Stimulated activated CD8-positive, alpha-beta memory T cell treated with anti-CD3 and anti-CD28 coated beads, Interleukin-12 subunit alpha, Interleukin-12 subunit beta, amount 100 ng/mL, for 1 hour (primary cell): ENCODE data around the gene IFI30.

Experiments used
- DNase-seq: peaks from one replicate; pipeline ENCODE4 v3.0.0-alpha.2; 2020; ENCODE audit warnings: low read depth

The IFI30 gene

DNA sequence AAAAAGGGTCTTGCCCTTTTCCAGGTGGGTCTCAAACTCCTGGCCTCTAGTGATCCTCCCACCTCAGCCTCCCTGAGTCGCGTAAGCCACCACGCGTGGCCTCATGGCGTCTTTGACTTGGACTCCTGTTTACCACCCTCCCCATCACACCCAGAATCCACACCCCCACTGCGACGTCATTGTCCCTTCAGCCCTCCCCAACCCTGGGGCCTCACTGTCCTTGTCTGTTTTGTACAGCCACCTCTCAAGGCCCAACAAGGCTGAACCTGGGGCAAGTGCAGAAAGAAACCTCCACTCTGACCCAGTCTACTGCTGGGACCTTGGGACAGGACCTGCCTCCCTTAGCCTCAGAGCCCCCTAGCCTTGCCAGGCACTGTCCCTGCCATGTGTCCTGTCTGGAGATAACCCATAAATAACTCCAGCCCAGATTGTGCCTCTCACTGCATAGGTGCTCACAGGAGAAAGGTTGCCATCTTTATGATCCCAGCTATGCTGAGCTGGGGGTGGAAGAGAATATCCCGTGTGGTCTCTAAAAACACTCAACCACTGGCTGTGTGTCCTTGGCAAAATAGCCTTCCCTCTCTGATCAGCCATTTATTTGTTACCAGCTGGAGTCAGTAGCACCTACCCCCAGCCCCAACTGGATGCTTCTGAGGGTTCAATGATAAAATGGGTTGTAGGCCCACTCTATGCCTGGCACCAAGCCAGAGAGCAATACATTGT lies 1.8 kb upstream of the IFI30 start:
- no peak for DNase-seq

GRCh38 chr19:18172331-18173053 lies 1.1 kb upstream of the IFI30 start:
- no peak for DNase-seq

- no peak for DNase-seq
Observed at GRCh38 chr19:18173054-18173571, 500 bp upstream of the IFI30 start.

GRCh38 chr19:18174983-18175382 lies 1.4 kb downstream of the IFI30 start:
- DNase-seq = no peak

- no peak for DNase-seq
Observed at GRCh38 chr19:18176367-18177310, 3.0 kb downstream of the IFI30 start.

DNA sequence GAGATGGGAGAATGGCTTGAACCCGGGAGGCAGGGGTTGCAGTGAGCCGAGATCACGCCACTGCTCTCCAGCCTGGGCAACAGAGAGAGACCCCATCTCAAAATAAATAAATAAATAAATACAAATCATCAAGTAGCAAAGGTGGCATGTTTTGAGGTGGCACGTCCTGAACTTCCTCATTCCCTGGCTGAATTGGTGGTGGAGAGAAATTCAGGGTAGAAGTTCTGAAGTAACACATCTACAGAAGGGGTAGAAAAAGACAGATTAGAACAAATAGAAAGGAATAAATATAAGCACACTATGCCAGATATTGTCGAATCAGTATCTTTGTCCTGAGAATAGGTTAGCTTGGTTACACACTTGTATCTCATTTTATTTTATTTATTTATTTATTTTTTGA lies 6.3 kb downstream of the IFI30 start:
- DNase-seq = no peak

- DNase-seq = no peak
Observed at GRCh38 chr19:18183529-18183928, 9.9 kb downstream of the IFI30 start.

GRCh38 chr19:18185538-18185937 lies 11.9 kb downstream of the IFI30 start:
- DNase-seq = no peak

- DNase-seq = no peak
Observed at GRCh38 chr19:18190278-18190677, 16.7 kb downstream of the IFI30 start.

DNA sequence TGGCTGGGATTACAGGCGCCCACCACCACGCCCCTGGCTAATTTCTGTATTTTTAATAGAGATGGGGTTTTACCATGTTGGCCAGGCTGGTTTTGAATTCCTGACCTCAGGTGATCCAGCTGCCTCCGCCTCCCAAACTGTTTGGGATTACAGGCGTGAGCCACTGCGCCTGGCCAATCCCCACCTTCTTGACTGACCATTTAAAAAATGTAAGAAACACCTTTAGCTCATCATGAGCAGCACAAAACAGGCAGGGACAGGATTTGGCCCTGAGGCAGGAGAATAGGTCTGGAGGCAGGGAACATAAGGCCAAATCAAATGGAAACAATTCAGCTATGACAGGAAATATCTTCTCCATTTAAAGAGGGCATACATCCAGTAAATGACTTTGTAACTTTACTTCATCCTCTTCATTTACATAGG lies 18.0 kb downstream of the IFI30 start:
- DNase-seq = no peak

- peak; percentile 97 for DNase-seq
Observed at GRCh38 chr19:18192673-18193387, 19.2 kb downstream of the IFI30 start, which contains the start of gene MPV17L2. Gene MPV17L2 (plus strand): TSS chr19:18193218. CDS start chr19:18193282, 64 bp downstream.

GRCh38 chr19:18193388-18194180 lies 20.0 kb downstream of the IFI30 start:
- no peak for DNase-seq

DNA sequence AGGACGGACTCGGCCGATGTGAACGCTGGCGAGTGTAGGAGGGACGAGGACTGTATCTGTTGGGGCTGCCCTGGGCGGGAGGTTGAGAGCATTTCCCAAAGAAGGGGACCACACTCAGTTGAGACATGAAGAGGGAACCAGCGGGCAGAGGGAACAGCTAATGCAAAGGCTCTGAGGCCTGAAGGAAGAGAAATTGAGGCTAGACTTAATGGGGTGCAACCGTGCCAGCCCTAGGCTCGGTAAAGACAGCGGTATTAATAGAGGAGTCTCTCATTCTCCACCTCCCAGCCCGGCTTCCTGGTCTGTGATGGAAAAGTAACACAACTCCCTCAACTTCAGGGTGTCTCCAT lies 20.5 kb downstream of the IFI30 start:
- DNase-seq = no peak

DNA sequence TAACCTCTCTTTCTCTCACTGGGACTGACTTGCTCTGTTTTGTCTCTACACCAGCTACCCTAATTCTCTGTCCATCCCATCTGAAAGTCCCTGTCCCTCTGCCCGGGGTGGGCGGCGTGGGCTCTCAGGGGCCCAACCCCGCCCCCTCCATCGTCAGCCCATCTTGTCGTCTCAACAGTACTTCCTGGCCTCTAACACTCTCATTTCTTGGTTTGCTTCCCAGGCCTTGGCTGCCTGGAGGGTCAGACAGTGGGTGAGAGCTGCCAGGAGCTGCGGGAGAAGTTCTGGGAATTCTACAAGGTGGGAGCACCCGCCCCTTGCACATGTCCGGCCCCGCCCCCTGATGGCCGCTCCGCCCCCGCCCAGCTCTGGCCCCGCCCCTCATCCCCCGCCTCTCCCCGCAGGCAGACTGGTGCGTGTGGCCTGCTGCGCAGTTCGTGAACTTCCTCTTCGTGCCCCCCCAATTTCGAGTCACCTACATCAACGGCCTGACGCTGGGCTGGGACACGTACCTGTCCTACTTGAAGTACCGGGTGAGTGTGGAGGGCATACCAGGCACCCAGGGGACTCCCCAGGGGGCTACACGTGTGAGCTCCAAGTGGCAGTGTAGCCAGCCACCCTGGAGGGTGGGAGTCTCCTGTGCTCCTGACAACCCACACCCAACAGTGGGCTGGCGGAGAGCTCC lies 21.1 kb downstream of the IFI30 start:
- no peak for DNase-seq

DNA sequence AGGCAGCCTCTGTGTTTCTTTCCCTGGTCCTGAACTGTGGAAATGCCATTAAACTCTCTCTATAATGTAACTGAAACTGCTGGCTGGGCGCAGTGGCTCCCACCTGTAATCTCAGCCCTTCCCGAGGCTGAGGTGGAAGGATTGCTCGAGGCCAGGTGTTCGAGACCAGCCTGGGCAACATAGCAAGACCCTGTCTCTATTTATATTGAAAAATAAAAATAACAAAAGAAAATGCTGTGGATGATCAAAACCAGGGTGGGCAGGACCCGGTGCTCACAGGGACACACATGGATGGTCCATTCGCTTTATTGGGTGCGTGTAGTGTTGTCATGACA lies 22.9 kb downstream of the IFI30 start:
- no peak for DNase-seq

- DNase-seq = no peak
Observed at GRCh38 chr19:18197306-18197705, 23.7 kb downstream of the IFI30 start.

DNA sequence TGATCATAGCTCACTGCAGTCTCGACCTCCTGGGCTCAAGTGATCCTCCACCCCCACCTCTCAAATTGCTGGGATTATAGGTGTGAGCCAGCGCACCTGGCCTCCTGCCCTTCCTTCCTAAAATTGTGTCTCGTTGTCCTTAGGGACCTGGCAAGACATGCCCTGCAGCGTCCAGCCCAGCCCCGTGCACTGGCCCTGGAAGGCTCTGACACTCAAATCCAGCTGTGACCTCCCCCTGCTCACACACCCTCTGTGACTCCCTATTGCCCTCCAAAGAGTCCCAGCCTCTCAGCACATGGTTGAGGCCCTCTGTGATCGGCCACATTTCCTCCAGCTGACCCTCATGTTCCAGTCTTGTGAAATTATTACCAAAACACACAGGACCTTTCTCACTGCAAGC lies 24.3 kb downstream of the IFI30 start:
- DNase-seq = no peak

DNA sequence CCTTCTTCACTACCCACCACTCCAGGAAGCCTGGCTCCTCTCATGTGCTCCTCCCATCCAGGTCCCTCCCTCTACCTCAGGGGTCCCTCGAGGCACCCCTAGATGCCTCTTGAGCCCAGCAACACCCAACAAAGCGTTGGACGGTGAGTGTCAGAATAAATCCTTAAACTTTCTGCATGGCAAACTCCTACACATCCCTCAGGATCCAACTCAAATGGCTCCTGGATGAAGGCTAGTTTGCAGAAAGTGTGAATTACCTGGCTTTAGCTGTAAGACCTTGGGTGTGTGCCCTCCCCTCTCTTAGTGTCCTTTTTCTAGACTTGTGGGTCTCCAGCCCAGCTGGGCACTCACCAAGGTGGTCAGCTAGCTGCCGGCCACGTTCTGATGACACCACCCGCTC lies 24.8 kb downstream of the IFI30 start:
- no peak for DNase-seq

GRCh38 chr19:18202397-18202777 lies 28.8 kb downstream of the IFI30 start:
- no peak for DNase-seq

- no peak for DNase-seq
Observed at GRCh38 chr19:18202778-18203407, 29.3 kb downstream of the IFI30 start.
